ENCODE data around the gene HMGN4.
A peak's percentile ranks its signal among the peaks of the same experiment; 100 is the strongest.

The HMGN4 gene

DNA sequence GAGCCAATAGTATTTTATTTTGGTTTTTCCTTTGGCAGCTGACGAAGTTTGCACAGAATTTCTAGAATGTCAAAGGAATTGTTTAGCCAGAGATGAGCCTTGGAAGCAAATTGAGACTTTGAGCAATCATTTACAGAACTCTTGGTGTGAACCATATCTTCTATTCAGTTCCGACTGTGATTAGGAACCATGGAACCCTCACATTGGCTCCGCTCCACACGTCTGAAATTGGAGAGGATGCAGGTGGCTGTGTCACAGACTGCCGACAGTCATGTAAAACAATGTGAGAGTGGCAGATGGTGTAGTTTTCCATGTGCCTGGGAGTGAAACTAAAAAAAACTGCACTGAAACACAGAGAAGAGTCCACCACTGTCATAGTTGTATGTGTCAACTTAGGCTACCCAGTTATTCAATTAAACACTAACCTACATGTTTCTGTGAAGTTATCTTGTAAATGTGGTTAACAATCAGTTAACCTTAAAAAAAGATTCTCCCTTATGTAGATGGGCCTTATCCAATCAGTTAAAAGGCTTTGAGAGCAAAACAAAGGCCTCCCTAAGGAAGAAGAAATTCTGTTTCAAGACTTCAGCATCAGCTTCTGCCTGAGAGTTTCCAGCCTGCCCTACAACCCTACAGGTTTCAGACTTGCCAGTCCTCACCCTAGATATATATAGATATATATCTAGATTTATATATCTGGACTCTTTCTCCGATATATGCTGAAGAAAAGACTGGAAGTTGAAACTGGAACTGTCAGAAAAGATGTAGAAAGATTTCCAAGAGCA, 3.3 kb upstream of the HMGN4 start:
- Histone ChIP-seq H3K27ac (no peak overlapping the region), H3K27me3 (replicated peaks) (no peaks in the 10 kb centered on the region), H3K4me3 (ENCODE audit: low read depth, low read length) (no peak overlapping the region), H3K36me3 (replicated peaks) (no peaks in the 10 kb centered on the region)
- TF ChIP-seq, protein P1, sequence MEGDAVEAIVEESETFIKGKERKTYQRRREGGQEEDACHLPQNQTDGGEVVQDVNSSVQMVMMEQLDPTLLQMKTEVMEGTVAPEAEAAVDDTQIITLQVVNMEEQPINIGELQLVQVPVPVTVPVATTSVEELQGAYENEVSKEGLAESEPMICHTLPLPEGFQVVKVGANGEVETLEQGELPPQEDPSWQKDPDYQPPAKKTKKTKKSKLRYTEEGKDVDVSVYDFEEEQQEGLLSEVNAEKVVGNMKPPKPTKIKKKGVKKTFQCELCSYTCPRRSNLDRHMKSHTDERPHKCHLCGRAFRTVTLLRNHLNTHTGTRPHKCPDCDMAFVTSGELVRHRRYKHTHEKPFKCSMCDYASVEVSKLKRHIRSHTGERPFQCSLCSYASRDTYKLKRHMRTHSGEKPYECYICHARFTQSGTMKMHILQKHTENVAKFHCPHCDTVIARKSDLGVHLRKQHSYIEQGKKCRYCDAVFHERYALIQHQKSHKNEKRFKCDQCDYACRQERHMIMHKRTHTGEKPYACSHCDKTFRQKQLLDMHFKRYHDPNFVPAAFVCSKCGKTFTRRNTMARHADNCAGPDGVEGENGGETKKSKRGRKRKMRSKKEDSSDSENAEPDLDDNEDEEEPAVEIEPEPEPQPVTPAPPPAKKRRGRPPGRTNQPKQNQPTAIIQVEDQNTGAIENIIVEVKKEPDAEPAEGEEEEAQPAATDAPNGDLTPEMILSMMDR (IDR thresholded peaks at IDR 0.05; ENCODE audit: low read depth, low read length, missing control alignments) = no peak
- in situ Hi-C loops (cut with HindIII; ENCODE audit: low pct_ligation_motif_present, low sequenced_read_pairs) = no loop called here
- no peak for DNase-seq

DNA sequence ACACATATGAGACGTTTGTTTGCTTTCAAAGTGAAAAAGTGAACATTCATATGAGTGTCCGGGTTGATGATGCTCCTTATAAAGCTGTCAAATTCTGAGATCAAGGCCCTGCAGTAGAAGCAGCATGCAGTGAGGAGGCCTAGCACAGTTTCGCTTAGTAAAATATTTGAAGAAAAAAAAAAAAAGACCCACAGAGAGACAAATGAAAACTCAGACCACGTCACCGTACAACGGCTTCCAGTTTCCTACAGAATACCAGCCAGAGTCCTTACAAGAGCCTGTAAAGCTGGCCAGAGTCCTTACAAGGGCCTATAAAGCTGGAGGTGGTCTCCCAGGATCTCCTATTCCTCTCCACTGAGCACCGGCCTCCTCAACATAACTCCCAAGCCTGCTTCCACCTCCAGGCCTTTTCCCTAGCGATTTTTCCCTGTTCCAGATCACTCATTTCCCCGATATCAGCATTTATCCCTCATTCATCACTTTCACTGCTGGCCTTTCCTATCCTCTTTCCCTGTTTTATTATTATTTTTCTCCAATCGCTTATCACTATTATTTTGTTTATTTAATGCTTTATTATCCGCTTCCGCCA, 1.5 kb upstream of the HMGN4 start:
- Histone ChIP-seq H3K36me3 (replicated peaks) (no peaks in the 10 kb centered on the region), H3K27ac (peak overlapping the region; percentile 92), H3K27me3 (replicated peaks) (no peaks in the 10 kb centered on the region), H3K4me3 (ENCODE audit: low read depth, low read length) (peak overlapping the region; percentile 80)
- in situ Hi-C loops (cut with HindIII; ENCODE audit: low pct_ligation_motif_present, low sequenced_read_pairs) = no loop called here
- TF ChIP-seq, protein P1 (IDR thresholded peaks at IDR 0.05; ENCODE audit: low read depth, low read length, missing control alignments) = no peak
- DNase-seq = peak; percentile 59

DNA sequence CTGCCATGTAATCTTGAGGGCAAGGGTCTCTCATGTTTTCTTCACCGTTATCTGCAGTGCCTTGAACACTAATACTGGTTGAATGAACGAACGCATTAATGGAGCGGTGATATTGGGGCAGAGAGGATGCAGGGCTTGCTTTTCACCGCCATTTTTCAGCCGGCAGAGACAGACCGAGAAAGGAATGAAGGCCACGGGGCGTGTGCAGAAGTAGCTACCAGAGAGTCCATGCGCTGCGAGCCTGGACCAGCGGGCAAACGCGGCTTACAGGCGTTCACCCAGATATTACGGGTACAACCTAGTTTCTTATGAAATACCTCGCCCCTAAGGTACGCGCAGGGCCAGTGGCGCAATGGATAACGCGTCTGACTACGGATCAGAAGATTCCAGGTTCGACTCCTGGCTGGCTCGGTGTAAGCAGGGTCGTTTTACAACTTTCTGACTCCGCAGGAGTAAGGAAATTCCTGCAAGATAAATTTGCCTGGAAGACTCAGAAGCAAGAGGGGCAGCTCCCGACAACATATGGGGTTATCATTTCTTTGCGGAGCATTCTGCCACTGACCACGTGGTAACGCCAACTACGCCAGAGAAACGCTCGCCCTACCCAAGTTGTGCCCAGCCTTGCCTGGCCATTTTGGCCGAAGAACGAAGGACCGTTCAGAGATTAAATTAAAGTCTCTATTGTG, 863 bp upstream of the HMGN4 start:
- peaks cover under 1% of the 10 kb centered on the region for H3K36me3 ChIP-seq (replicated peaks)
- in situ Hi-C loops (cut with HindIII; ENCODE audit: low pct_ligation_motif_present, low sequenced_read_pairs) = no loop called here
- DNase-seq = peak; percentile 95
- no peaks in the 10 kb centered on the region for H3K27me3 ChIP-seq (replicated peaks)
- peak overlapping the region; percentile 80 for H3K4me3 ChIP-seq (ENCODE audit: low read depth, low read length)
- peak overlapping the region; percentile 92 for H3K27ac ChIP-seq
- TF ChIP-seq, protein P1 (IDR thresholded peaks at IDR 0.05; ENCODE audit: low read depth, low read length, missing control alignments) = no peak

DNA sequence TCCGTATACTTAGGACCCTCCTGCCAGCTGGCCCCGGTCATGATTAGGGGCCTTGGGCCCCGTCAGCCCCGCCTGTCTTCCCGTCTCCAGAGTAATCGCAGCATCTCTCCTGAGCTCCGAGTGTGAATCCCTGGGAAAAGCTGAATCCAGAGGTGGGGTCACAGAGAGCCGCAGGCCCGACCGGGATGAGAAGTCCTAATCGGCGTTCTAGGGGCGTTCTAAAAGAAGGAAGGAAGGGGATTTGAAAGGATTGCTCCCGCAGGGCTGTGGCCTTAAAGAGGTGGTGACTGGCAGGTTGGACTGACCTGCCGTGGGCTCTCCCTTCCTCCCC, 371 bp downstream of the HMGN4 start:
- TF ChIP-seq, protein P1 (IDR thresholded peaks at IDR 0.05; ENCODE audit: low read depth, low read length, missing control alignments) = no peak
- in situ Hi-C loops (cut with HindIII; ENCODE audit: low pct_ligation_motif_present, low sequenced_read_pairs) = no loop called here
- DNase-seq = no peak

DNA sequence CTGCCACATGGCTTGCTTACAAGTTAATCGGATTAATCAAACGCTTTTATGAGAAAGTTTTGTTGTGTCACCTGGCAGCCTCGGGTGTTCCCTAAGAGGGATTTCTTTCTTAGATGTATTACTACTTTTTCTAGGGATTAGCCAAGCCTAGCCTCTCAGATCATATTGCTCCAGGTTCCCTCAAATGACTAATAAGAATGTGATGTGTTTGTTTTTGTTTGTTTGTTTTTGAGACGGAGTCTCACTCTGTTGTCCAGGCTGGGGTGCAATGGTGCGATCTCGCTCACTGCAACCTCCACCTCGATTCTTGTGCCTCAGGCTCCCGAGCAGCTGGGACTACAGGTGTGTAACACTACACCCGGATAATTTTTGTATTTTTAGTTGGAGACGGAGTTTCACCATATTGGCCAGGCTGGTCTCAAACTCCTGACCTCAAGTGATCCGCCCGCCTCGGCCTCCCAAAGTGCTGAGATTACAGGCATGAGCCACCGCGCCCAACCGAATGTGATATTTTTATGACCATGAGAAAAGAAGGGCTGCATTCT, 977 bp downstream of the HMGN4 start:
- TF ChIP-seq, protein P1 (IDR thresholded peaks at IDR 0.05; ENCODE audit: low read depth, low read length, missing control alignments) = no peak
- H3K4me3 ChIP-seq (ENCODE audit: low read depth, low read length) = peak overlapping the region; percentile 80
- peak overlapping the region; percentile 92 for H3K27ac ChIP-seq
- in situ Hi-C loops (cut with HindIII; ENCODE audit: low pct_ligation_motif_present, low sequenced_read_pairs) = no loop called here
- peaks cover 5% of the 10 kb centered on the region for H3K36me3 ChIP-seq (replicated peaks)
- H3K27me3 ChIP-seq (replicated peaks) = no peaks in the 10 kb centered on the region
- DNase-seq = no peak

More for the DNA sequence above, 371 bp downstream of the HMGN4 start:
- Histone ChIP-seq H3K27ac (peak overlapping the region; percentile 92), H3K27me3 (replicated peaks) (no peaks in the 10 kb centered on the region), H3K4me3 (ENCODE audit: low read depth, low read length) (peak overlapping the region; percentile 80), H3K36me3 (replicated peaks) (peaks cover 5% of the 10 kb centered on the region)

Measured in brain microvascular endothelial cell (primary cell).